Measurements from ENCODE around the gene PTMA.

Gene PTMA

GRCh38 chr2:231715499-231715837 is 7.1 kb downstream of the PTMA start:
- peaks cover 35% of the 10 kb centered on the region for H3F3A ChIP-seq (ENCODE audit: insufficient read depth, low read length)
- peaks cover 19% of the 10 kb centered on the region for H3K79me2 ChIP-seq (ENCODE audit: insufficient read depth, low read length)
- peaks cover 42% of the 10 kb centered on the region for H3K4me1 ChIP-seq (ENCODE audit: insufficient read depth, low read length, severe bottlenecking)
- no peak overlapping the region for H3K4me3 ChIP-seq (ENCODE audit: low read depth, low read length, poor library complexity, severe bottlenecking)
- no peak overlapping the region for H3K4me2 ChIP-seq (ENCODE audit: low read length)
- no peak overlapping the region for H2AFZ ChIP-seq (ENCODE audit: low read length)
- H3K36me3 ChIP-seq (ENCODE audit: insufficient read depth, low read length): peaks cover 37% of the 10 kb centered on the region
- no peaks in the 10 kb centered on the region for H4K20me1 ChIP-seq (ENCODE audit: insufficient read depth, low read length)
- H3K9me3 ChIP-seq (ENCODE audit: low read length): no peaks in the 10 kb centered on the region
- H3K9me2 ChIP-seq (ENCODE audit: low read depth, low read length): no peaks in the 10 kb centered on the region
- TF ChIP-seq CTCF (IDR thresholded peaks at IDR 0.05; ENCODE audit: low read length) (no peak; the same call in 1 of the 2 replicates), EZH2 (IDR thresholded peaks at IDR 0.05; ENCODE audit: borderline replicate concordance, low read length) (no peak)
- H3K9ac ChIP-seq (ENCODE audit: low read length): no peak overlapping the region
- no peak overlapping the region for H3K27ac ChIP-seq (ENCODE audit: low read depth, low read length, poor library complexity, severe bottlenecking)
- no peaks in the 10 kb centered on the region for H3K27me3 ChIP-seq (ENCODE audit: insufficient read depth, low read length)

- H3K79me2 ChIP-seq (ENCODE audit: insufficient read depth, low read length): peaks cover 12% of the 10 kb centered on the region
- H3K9me2 ChIP-seq (ENCODE audit: low read depth, low read length): no peaks in the 10 kb centered on the region
- no peaks in the 10 kb centered on the region for H3K27me3 ChIP-seq (ENCODE audit: insufficient read depth, low read length)
- H3K9ac ChIP-seq (ENCODE audit: low read length): no peak overlapping the region
- no peak overlapping the region for H3K4me3 ChIP-seq (ENCODE audit: low read depth, low read length, poor library complexity, severe bottlenecking)
- no peak overlapping the region for H3K4me2 ChIP-seq (ENCODE audit: low read length)
- TF ChIP-seq EZH2 (IDR thresholded peaks at IDR 0.05; ENCODE audit: borderline replicate concordance, low read length) (no peak), CTCF (IDR thresholded peaks at IDR 0.05; ENCODE audit: low read length) (no peak)
- peak overlapping the region; percentile 86 for H3K27ac ChIP-seq (ENCODE audit: low read depth, low read length, poor library complexity, severe bottlenecking)
- H4K20me1 ChIP-seq (ENCODE audit: insufficient read depth, low read length): no peaks in the 10 kb centered on the region
- no peaks in the 10 kb centered on the region for H3K9me3 ChIP-seq (ENCODE audit: low read length)
- H3K36me3 ChIP-seq (ENCODE audit: insufficient read depth, low read length): peaks cover 30% of the 10 kb centered on the region
- H3F3A ChIP-seq (ENCODE audit: insufficient read depth, low read length): peaks cover 31% of the 10 kb centered on the region
- peaks cover 45% of the 10 kb centered on the region for H3K4me1 ChIP-seq (ENCODE audit: insufficient read depth, low read length, severe bottlenecking)
- H2AFZ ChIP-seq (ENCODE audit: low read length): no peak overlapping the region
Observed at GRCh38 chr2:231715988-231716616, 7.8 kb downstream of the PTMA start.

- Histone ChIP-seq H4K20me1 (ENCODE audit: insufficient read depth, low read length) (no peaks in the 10 kb centered on the region), H3K36me3 (ENCODE audit: insufficient read depth, low read length) (peaks cover 24% of the 10 kb centered on the region), H3K4me1 (ENCODE audit: insufficient read depth, low read length, severe bottlenecking) (peaks cover 41% of the 10 kb centered on the region), H3F3A (ENCODE audit: insufficient read depth, low read length) (peaks cover 24% of the 10 kb centered on the region), H3K27me3 (ENCODE audit: insufficient read depth, low read length) (no peaks in the 10 kb centered on the region), H3K9me3 (ENCODE audit: low read length) (no peaks in the 10 kb centered on the region), H3K4me3 (ENCODE audit: low read depth, low read length, poor library complexity, severe bottlenecking) (no peak overlapping the region), H2AFZ (ENCODE audit: low read length) (no peak overlapping the region), H3K27ac (ENCODE audit: low read depth, low read length, poor library complexity, severe bottlenecking) (peak overlapping the region; percentile 86), H3K9ac (ENCODE audit: low read length) (no peak overlapping the region), H3K4me2 (ENCODE audit: low read length) (no peak overlapping the region), H3K9me2 (ENCODE audit: low read depth, low read length) (no peaks in the 10 kb centered on the region), H3K79me2 (ENCODE audit: insufficient read depth, low read length) (peaks cover 6% of the 10 kb centered on the region)
- TF ChIP-seq EZH2 (IDR thresholded peaks at IDR 0.05; ENCODE audit: borderline replicate concordance, low read length): no peak
- no peak for TF ChIP-seq CTCF (IDR thresholded peaks at IDR 0.05; ENCODE audit: low read length)
Observed at GRCh38 chr2:231716666-231717280, 8.4 kb downstream of the PTMA start.
